ENCODE results near the gene KIF17. TPM values are rescaled to one million over a fixed set of nuclear protein-coding genes. Genes with fewer than 3 reads are reported as not detected.

The KIF17 gene
- total RNA-seq, 1 donor from 2014 or later = 2.2 TPM

- Histone ChIP-seq H3K4me2 (ENCODE audit: low read length) (no peak overlapping the region), H3K27ac (ENCODE audit: low read depth, low read length) (no peak overlapping the region), H3K4me3 (ENCODE audit: insufficient read depth, low read depth, low read length) (no peak overlapping the region), H3K9me3 (ENCODE audit: insufficient read depth, low read depth, low read length) (no peaks in the 10 kb centered on the region), H3K4me1 (ENCODE audit: insufficient read depth, low read length) (no peaks in the 10 kb centered on the region), H3K79me2 (ENCODE audit: insufficient read depth, low read length) (no peaks in the 10 kb centered on the region), H3K9ac (ENCODE audit: low read length) (no peak overlapping the region), H4K20me1 (ENCODE audit: insufficient read depth, low read length) (no peaks in the 10 kb centered on the region), H2AFZ (ENCODE audit: low read depth, low read length) (no peak overlapping the region), H3K27me3 (ENCODE audit: insufficient read depth, low read length) (no peaks in the 10 kb centered on the region), H3K36me3 (ENCODE audit: insufficient read depth, low read length) (no peaks in the 10 kb centered on the region)
- Mint-ChIP-seq H3K9me3 (ENCODE audit: unreplicated experiment) (no peaks in the 10 kb centered on the region), H3K4me3 (ENCODE audit: unreplicated experiment) (no peak overlapping the region), H3K4me1 (ENCODE audit: low read depth, unreplicated experiment) (peaks cover 2% of the 10 kb centered on the region), H3K36me3 (ENCODE audit: low read depth, unreplicated experiment) (peaks cover 3% of the 10 kb centered on the region), H3K27me3 (ENCODE audit: low read depth, unreplicated experiment) (peaks cover 18% of the 10 kb centered on the region), H3K27ac (ENCODE audit: unreplicated experiment) (no peak overlapping the region)
- DNase-seq (ENCODE audit: low read depth) (no peak), FAIRE-seq (no peak)
- TF ChIP-seq EZH2 (IDR thresholded peaks at IDR 0.05; ENCODE audit: insufficient read depth, low read length) (no peak), CTCF (IDR thresholded peaks at IDR 0.05; ENCODE audit: insufficient read depth, low read depth, low read length) (no peak)
Observed at GRCh38 chr1:20724364-20725188, 6.8 kb upstream of the KIF17 start.

DNA sequence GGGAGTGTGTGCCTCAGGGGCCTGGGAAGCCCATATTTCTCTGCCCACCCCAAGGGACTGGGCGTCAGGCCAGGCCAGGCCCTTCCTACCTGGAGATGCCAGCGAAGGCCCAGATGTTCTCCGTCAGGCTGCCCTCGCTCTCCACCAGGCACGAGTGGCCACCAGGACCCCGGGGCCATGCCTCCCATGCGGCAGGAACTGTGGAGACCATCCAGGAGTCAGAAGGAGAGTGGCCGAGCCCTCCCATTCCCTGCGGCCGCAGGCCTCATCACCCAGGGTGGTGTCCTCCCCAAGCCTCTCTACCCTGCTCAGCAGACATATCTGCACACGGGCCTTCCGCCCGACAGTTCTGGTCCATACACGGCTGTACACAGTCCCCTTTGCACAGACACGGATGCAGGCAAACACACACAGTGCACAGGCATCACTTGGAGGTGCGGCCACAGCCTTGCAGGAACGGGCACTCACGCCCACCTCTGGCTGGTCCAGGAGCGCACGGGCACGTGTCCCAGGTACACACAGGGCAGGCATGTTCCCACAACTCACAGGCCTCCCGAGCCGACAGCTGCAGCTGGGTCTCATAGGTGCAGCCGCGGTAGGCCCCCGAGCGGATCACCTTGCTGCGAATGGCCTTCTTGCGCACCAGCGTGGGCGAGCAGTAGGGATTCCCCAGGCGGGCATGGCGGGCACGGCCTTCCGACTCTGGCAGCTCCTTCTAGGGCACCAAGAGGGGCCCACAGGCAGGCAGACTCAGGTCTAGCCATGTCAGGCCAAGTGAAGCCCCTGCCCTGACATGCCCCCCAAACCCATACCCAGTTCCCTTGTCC is 5.9 kb upstream of the KIF17 start:
- Histone ChIP-seq H3K4me1 (ENCODE audit: insufficient read depth, low read length) (no peaks in the 10 kb centered on the region), H3K9ac (ENCODE audit: low read length) (no peak overlapping the region), H3K27ac (ENCODE audit: low read depth, low read length) (no peak overlapping the region), H3K4me3 (ENCODE audit: insufficient read depth, low read depth, low read length) (no peak overlapping the region), H2AFZ (ENCODE audit: low read depth, low read length) (no peak overlapping the region), H3K79me2 (ENCODE audit: insufficient read depth, low read length) (no peaks in the 10 kb centered on the region), H3K4me2 (ENCODE audit: low read length) (no peak overlapping the region), H4K20me1 (ENCODE audit: insufficient read depth, low read length) (no peaks in the 10 kb centered on the region), H3K9me3 (ENCODE audit: insufficient read depth, low read depth, low read length) (no peaks in the 10 kb centered on the region), H3K36me3 (ENCODE audit: insufficient read depth, low read length) (no peaks in the 10 kb centered on the region), H3K27me3 (ENCODE audit: insufficient read depth, low read length) (no peaks in the 10 kb centered on the region)
- peaks cover 2% of the 10 kb centered on the region for H3K9me3 Mint-ChIP-seq (ENCODE audit: unreplicated experiment)
- TF ChIP-seq CTCF (IDR thresholded peaks at IDR 0.05; ENCODE audit: insufficient read depth, low read depth, low read length) = no peak
- no peak for TF ChIP-seq EZH2 (IDR thresholded peaks at IDR 0.05; ENCODE audit: insufficient read depth, low read length)
- peaks cover 2% of the 10 kb centered on the region for H3K4me1 Mint-ChIP-seq (ENCODE audit: low read depth, unreplicated experiment)
- peaks cover 5% of the 10 kb centered on the region for H3K36me3 Mint-ChIP-seq (ENCODE audit: low read depth, unreplicated experiment)
- DNase-seq (ENCODE audit: low read depth) = no peak
- H3K27ac Mint-ChIP-seq (ENCODE audit: unreplicated experiment) = no peak overlapping the region
- H3K4me3 Mint-ChIP-seq (ENCODE audit: unreplicated experiment) = no peak overlapping the region
- peaks cover 27% of the 10 kb centered on the region for H3K27me3 Mint-ChIP-seq (ENCODE audit: low read depth, unreplicated experiment)
- no peak for FAIRE-seq
